ENCODE data around the gene FBXL20. TPM values are rescaled to one million over a fixed set of nuclear protein-coding genes. Genes with fewer than 3 reads are reported as not detected.

The FBXL20 gene
- total RNA-seq, 1 experiment from 2014 or later, result 5.0 TPM

DNA sequence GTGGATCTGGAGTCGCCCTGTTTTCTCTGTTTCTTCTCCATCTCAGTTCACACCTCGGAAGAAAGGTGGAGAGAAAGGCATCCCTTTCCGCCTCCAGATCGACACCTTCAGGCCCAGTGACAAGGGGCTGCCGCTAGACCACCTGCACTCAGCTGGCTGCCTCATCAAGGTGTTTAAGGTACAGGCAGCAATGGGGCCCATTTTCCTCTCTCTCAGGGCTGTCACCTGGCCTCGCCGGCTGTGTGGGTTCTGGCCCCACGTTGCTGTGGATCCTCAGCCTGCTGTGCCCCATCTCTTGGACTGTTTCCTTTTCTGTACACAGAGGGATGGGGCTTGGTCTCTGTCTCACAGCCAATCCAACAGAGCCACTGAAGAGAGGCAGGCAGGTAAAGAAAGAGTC is 158.3 kb downstream of the FBXL20 start:
- Histone ChIP-seq H3K27me3 (ENCODE audit: low read length) (no peaks in the 10 kb centered on the region), H3K27ac (ENCODE audit: low read length) (no peak overlapping the region), H3K4me2 (ENCODE audit: low read length) (no peak overlapping the region), H3F3A (ENCODE audit: low read length, unreplicated experiment) (no peaks in the 10 kb centered on the region), H4K20me1 (ENCODE audit: low read length) (no peaks in the 10 kb centered on the region), H3K9ac (ENCODE audit: low read length) (no peak overlapping the region), H3K9me2 (replicated peaks; ENCODE audit: low read length) (no peaks in the 10 kb centered on the region), H3K4me3 (ENCODE audit: low read length) (no peak overlapping the region), H3K36me3 (ENCODE audit: low read depth, low read length) (no peaks in the 10 kb centered on the region), H3K79me2 (ENCODE audit: low read length) (no peaks in the 10 kb centered on the region), H2AFZ (ENCODE audit: low read length) (no peak overlapping the region), H3K4me1 (ENCODE audit: insufficient read depth, low read length) (peaks cover 10% of the 10 kb centered on the region), H3K9me3 (ENCODE audit: low read length) (no peaks in the 10 kb centered on the region)
- ATAC-seq (no peak), DNase-seq (no peak)
- CTCF ChIA-PET, result interaction anchor here (0.8 kb wide), 1 partner anchor 37 kb away, joined by 5 read pairs; no protein-coding TSS in a partner anchor
- POLR2A ChIA-PET (ENCODE audit: unreplicated experiment), result no interaction called here
- intact Hi-C loops (cut with micrococcal nuclease), result no loop called here
- BruUV-seq (replicated peaks), result no TSS peak
- TF ChIP-seq EZH2phosphoT487 (IDR thresholded peaks at IDR 0.05; ENCODE audit: borderline replicate concordance, low read length) (no peak), EZH2 (IDR thresholded peaks at IDR 0.05; ENCODE audit: low read length, unreplicated experiment) (no peak)
- TF ChIP-seq, protein P1, sequence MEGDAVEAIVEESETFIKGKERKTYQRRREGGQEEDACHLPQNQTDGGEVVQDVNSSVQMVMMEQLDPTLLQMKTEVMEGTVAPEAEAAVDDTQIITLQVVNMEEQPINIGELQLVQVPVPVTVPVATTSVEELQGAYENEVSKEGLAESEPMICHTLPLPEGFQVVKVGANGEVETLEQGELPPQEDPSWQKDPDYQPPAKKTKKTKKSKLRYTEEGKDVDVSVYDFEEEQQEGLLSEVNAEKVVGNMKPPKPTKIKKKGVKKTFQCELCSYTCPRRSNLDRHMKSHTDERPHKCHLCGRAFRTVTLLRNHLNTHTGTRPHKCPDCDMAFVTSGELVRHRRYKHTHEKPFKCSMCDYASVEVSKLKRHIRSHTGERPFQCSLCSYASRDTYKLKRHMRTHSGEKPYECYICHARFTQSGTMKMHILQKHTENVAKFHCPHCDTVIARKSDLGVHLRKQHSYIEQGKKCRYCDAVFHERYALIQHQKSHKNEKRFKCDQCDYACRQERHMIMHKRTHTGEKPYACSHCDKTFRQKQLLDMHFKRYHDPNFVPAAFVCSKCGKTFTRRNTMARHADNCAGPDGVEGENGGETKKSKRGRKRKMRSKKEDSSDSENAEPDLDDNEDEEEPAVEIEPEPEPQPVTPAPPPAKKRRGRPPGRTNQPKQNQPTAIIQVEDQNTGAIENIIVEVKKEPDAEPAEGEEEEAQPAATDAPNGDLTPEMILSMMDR (conservative IDR thresholded peaks at IDR 0.05; ENCODE audit: low read depth, low read length), result no peak

DNA sequence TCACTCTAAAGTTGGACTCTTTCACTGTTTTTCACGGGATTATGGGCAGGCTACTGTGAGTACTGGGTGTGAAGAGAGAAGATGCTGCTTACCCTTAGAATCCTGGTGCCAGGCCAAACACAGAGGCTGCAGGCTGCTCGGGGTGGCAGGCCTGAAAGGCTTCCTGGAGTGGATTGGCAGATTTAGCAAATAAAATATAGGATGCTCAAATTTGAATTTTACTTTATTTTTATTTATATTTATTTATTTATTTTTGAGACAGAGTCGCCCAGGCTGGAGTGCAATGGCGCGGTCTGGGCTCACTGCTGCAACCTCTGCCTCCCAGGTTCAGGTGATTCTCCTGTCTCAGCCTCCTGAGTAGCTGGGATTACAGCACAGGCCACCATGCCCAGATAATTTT is 160.8 kb downstream of the FBXL20 start:
- Histone ChIP-seq H3K4me1 (ENCODE audit: insufficient read depth, low read length) (peaks cover 11% of the 10 kb centered on the region), H3K27ac (ENCODE audit: low read length) (no peak overlapping the region), H3K27me3 (ENCODE audit: low read length) (no peaks in the 10 kb centered on the region), H3K36me3 (ENCODE audit: low read depth, low read length) (no peaks in the 10 kb centered on the region; the same call in 1 of the 2 replicates), H2AFZ (ENCODE audit: low read length) (no peak overlapping the region), H3K9ac (ENCODE audit: low read length) (no peak overlapping the region), H4K20me1 (ENCODE audit: low read length) (no peaks in the 10 kb centered on the region), H3K79me2 (ENCODE audit: low read length) (no peaks in the 10 kb centered on the region), H3K4me2 (ENCODE audit: low read length) (no peak overlapping the region), H3F3A (ENCODE audit: low read length, unreplicated experiment) (no peaks in the 10 kb centered on the region), H3K4me3 (ENCODE audit: low read length) (no peak overlapping the region), H3K9me2 (replicated peaks; ENCODE audit: low read length) (no peaks in the 10 kb centered on the region), H3K9me3 (ENCODE audit: low read length) (no peaks in the 10 kb centered on the region)
- no TSS peak for BruUV-seq (replicated peaks)
- POLR2A ChIA-PET (ENCODE audit: unreplicated experiment), result no interaction called here
- intact Hi-C loops (cut with micrococcal nuclease), result no loop called here
- DNase-seq, result no peak
- TF ChIP-seq, protein P1 (conservative IDR thresholded peaks at IDR 0.05; ENCODE audit: low read depth, low read length), result no peak
- no peak for TF ChIP-seq EZH2phosphoT487 (IDR thresholded peaks at IDR 0.05; ENCODE audit: borderline replicate concordance, low read length)
- TF ChIP-seq EZH2 (IDR thresholded peaks at IDR 0.05; ENCODE audit: low read length, unreplicated experiment), result no peak
- no peak for ATAC-seq
- CTCF ChIA-PET, result no interaction called here

DNA sequence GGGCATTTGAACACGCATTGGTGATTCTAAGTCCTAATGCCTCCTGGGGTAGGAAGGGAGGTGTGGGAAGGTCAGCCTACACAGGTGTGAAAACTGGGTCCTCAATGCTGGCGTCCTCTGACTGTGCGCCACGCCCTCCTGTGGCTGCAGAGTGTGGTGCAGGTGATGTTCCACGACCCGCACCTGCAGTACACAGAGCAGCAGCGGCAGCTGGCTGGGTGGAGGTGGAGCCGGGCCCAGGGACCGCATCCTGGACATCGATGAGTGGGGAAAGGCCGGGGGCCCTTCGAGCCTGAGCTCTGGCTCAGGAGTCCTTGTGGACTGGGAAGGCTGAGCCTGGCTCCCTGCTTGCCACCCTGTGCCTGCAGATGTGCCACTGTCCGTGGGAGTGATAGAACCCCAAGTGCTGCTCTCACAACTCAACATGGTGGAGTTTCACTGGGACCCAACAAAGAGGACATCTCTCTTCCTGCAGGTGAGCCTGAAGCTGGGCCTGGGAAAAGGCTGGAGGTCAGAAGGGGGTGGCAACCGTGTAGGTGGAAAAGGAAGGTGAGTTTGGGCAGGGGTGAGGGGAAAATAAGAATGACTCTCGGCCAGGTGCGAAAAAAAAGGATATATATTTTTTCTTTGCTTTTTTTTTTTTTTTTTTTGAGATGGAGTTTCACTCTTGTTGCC is 161.6 kb downstream of the FBXL20 start:
- Histone ChIP-seq H2AFZ (ENCODE audit: low read length) (no peak overlapping the region), H3K9me2 (replicated peaks; ENCODE audit: low read length) (no peaks in the 10 kb centered on the region), H3K9ac (ENCODE audit: low read length) (no peak overlapping the region), H3K4me3 (ENCODE audit: low read length) (no peak overlapping the region), H4K20me1 (ENCODE audit: low read length) (no peaks in the 10 kb centered on the region), H3K9me3 (ENCODE audit: low read length) (no peaks in the 10 kb centered on the region), H3F3A (ENCODE audit: low read length, unreplicated experiment) (no peaks in the 10 kb centered on the region), H3K4me1 (ENCODE audit: insufficient read depth, low read length) (peaks cover 11% of the 10 kb centered on the region), H3K36me3 (ENCODE audit: low read depth, low read length) (no peaks in the 10 kb centered on the region; the same call in 1 of the 2 replicates), H3K27me3 (ENCODE audit: low read length) (no peaks in the 10 kb centered on the region), H3K4me2 (ENCODE audit: low read length) (no peak overlapping the region), H3K27ac (ENCODE audit: low read length) (no peak overlapping the region), H3K79me2 (ENCODE audit: low read length) (no peaks in the 10 kb centered on the region)
- TF ChIP-seq, protein P1 (conservative IDR thresholded peaks at IDR 0.05; ENCODE audit: low read depth, low read length), result peak; percentile 64
- TF ChIP-seq EZH2 (IDR thresholded peaks at IDR 0.05; ENCODE audit: low read length, unreplicated experiment), result no peak
- BruUV-seq (replicated peaks), result no TSS peak
- CTCF ChIA-PET, result interaction anchor here (1.7 kb wide), 1 partner anchor 32 kb away, joined by 8 read pairs; no protein-coding TSS in a partner anchor
- intact Hi-C loops (cut with micrococcal nuclease), result loop anchor here (10.0 kb wide), 1 partner anchor 175 kb away; no protein-coding TSS in a partner anchor
- DNase-seq (peak; percentile 54), ATAC-seq (0 out of 2 replicates have a peak, but pooled peaks have one; percentile 27)
- POLR2A ChIA-PET (ENCODE audit: unreplicated experiment), result no interaction called here
